HepG2 (cell line): ENCODE data around the gene NCF2. TPM values are rescaled to one million over a fixed set of nuclear protein-coding genes. Genes with fewer than 3 reads are reported as not detected.

Experiments
- ATAC-seq: fragments of 200-7000 bp; cut with Tn5 transposase; 3 replicates; pipeline ENCODE4 v1.9.1; 2020; ENCODE audit warnings: mild to moderate bottlenecking, moderate library complexity
- BruUV-seq: library from RNA; stranded (reverse); fragments of 400-500 nt; replicated peaks from 2 replicates; lab custom pipeline; 2021; lab: Mats Ljungman, UMichigan
- CTCF ChIA-PET: fragments of 300-600 bp; formaldehyde crosslinking; extraction: SDS; loops from one replicate; lab custom pipeline; 2021; ENCODE audit warnings: low total read pairs, inconsistent platforms, low intra/inter-chr PET ratio; lab: Yijun Ruan, JAX
- POLR2A ChIA-PET: fragments of 350-600 bp; sonication (Branson Sonifier 250); formaldehyde crosslinking; loops from one replicate; lab custom pipeline; 2020; ENCODE audit warnings: antibody characterized with exemption, inconsistent platforms; lab: Yijun Ruan, JAX
- DNase-seq: peaks from one replicate; pipeline ENCODE4 v3.0.0-alpha.2; 2015; ENCODE audit warnings: low spot score
- FAIRE-seq: peaks from 3 replicates; lab custom pipeline; 2011; peaks lifted over from hg19 to GRCh38; lab: Jason Lieb, UNC
- H2AFZ ChIP-seq: one replicate; pipeline ENCODE4 v1.6.1; 2011; ENCODE audit warnings: low read length, inconsistent platforms
- H3K27ac ChIP-seq: fragments of 300-600 bp; 3 replicates; pipeline ENCODE4 v1.8.0; 2011; ENCODE audit warnings: mixed run types, mild to moderate bottlenecking, mixed read lengths, low read length, inconsistent platforms; ENCODE audit not compliant: insufficient read depth; ENCODE audit errors: extremely low read length
- H3K27me3 ChIP-seq, 2 experiments: fragments of 200-600 bp in 1 of 2; 2 replicates in 1 of 2; 3 replicates in 1 of 2; pipeline versions ENCODE4 v1.6.0 to v1.8.0; 2011; ENCODE audit warnings: low read length in 2 of 2, mild to moderate bottlenecking in 2 of 2, moderate library complexity in 2 of 2, inconsistent platforms in 1 of 2; ENCODE audit not compliant: insufficient read depth in 2 of 2, control insufficient read depth in 1 of 2
- H3K36me3 ChIP-seq, 2 experiments: fragments of 200-600 bp in 1 of 2; replicated peaks in 1 of 2; 2 replicates in 1 of 2; 3 replicates in 1 of 2; pipeline versions ENCODE4 v1.5.1 to v1.8.0; 2011; ENCODE audit warnings: low read length in 2 of 2, inconsistent platforms in 1 of 2; ENCODE audit not compliant: insufficient read depth in 2 of 2, control insufficient read depth in 1 of 2
- H3K4me1 ChIP-seq: 2 replicates; pipeline ENCODE4 v1.5.1; 2012; ENCODE audit warnings: low read length, inconsistent platforms; ENCODE audit not compliant: insufficient read depth
- H3K4me2 ChIP-seq: 2 replicates; pipeline ENCODE4 v1.6.0; 2011; ENCODE audit warnings: low read depth, low read length, inconsistent platforms
- H3K4me3 ChIP-seq, 3 experiments: fragments of 200-600 bp in 1 of 3; sonication (generic), shearing (Covaris generic) in 1 of 3; replicated peaks in 1 of 3; 2 replicates each; pipeline ENCODE4 v1.5.1; 2011 to 2016; ENCODE audit warnings: low read length in 3 of 3, inconsistent platforms in 2 of 3, low read depth in 2 of 3, mild to moderate bottlenecking in 2 of 3, control low read depth in 1 of 3, mixed read lengths in 1 of 3; ENCODE audit not compliant: insufficient read depth in 1 of 3
- H3K79me2 ChIP-seq: one replicate; pipeline ENCODE4 v1.6.1; 2011; ENCODE audit warnings: low read length, inconsistent platforms; ENCODE audit not compliant: insufficient read depth
- H3K9ac ChIP-seq: 2 replicates; pipeline ENCODE4 v1.6.0; 2011; ENCODE audit warnings: mild to moderate bottlenecking, low read depth, low read length, inconsistent platforms; ENCODE audit not compliant: insufficient read depth
- H3K9me3 ChIP-seq: 2 replicates; pipeline ENCODE4 v1.5.1; 2012; ENCODE audit warnings: mild to moderate bottlenecking, low read length
- H4K20me1 ChIP-seq: 2 replicates; pipeline ENCODE4 v1.6.0; 2011; ENCODE audit warnings: inconsistent platforms, mild to moderate bottlenecking, low read length, moderate library complexity; ENCODE audit not compliant: insufficient read depth
- HNF4A ChIP-seq: sonication (generic); formaldehyde crosslinking; IDR thresholded peaks from 2 replicates; pipeline ENCODE4 v1.4.0; 2020; ENCODE audit warnings: missing genetic modification reagents
- REPIN1 ChIP-seq: sonication (generic); formaldehyde crosslinking; IDR thresholded peaks from 2 replicates; pipeline ENCODE4 v1.8.0; 2022; ENCODE audit warnings: missing genetic modification reagents, low read depth, mild to moderate bottlenecking, borderline replicate concordance
- U2AF2 ChIP-seq: fragments of 200-400 bp; formaldehyde crosslinking; IDR thresholded peaks from 2 replicates; pipeline ENCODE4 v1.6.1; 2017; ENCODE audit warnings: low read depth, mild to moderate bottlenecking, low read length
- ZNF460 ChIP-seq: sonication (generic); formaldehyde crosslinking; IDR thresholded peaks from 2 replicates; pipeline ENCODE4 v1.5.1; 2020; ENCODE audit warnings: missing genetic modification reagents, mild to moderate bottlenecking, borderline replicate concordance
- WGBS: methylation state at CpG from one replicate; pipeline ENCODE4 v1.1.6; 2017; ENCODE audit warnings: low lambda C conversion rate; 5-methylcytosine and 5-hydroxymethylcytosine counted together
- in situ Hi-C: cut with HindIII; loops from 2 replicates; pipeline ENCODE4 v1.10.0; 2017; ENCODE audit warnings: low pct_unique_long_range_greater_than_20kb; ENCODE audit not compliant: extremely low pct_ligation_motif_present
- intact Hi-C: fragments of 100-400 bp; cut with micrococcal nuclease; formaldehyde crosslinking; loops from one replicate; pipeline ENCODE4 v1.10.0; 2022; ENCODE audit not compliant: unreplicated experiment
- polyA plus RNA-seq, 8 experiments: library from polyadenylated mRNA; depleted of rRNA in 3 of 8; stranded (reverse) in 7 of 8; unstranded in 1 of 8; fragments of >200 nt; fragmentation: Illumina TruSeq in 4 of 8; extraction: Trizol in 4 of 8; gene quantifications; 2 replicates each; pipeline versions ENCODE4 v1.2.1 to v1.2.3, GENCODE V29; 2011 to 2016; ENCODE audit warnings: low read depth in 4 of 8, missing spikeins in 1 of 8, mixed read lengths in 1 of 8; ENCODE audit not compliant: insufficient read depth in 1 of 8
- total RNA-seq, 5 experiments: library from RNA; depleted of rRNA; stranded (reverse); fragments of >200 nt; fragmentation: Illumina TruSeq; extraction: Trizol; gene quantifications; 2 replicates each; pipeline ENCODE4 v1.2.3, GENCODE V29; 2016; ENCODE audit warnings: low read depth in 1 of 5

The NCF2 gene
- total and polyA plus RNA-seq, 2 of the 13 experiments (the other 11 are each of a cell fraction or from before 2014, with no cell fraction given): 0.18 to 0.46 TPM

GRCh38 chr1:183638649-183639387, 48.6 kb upstream of the NCF2 start:
- ChIA-PET POLR2A (no interaction called here), CTCF (no interaction called here)
- 93% methylated on average over 7 of the region's 7 CpGs for WGBS
- TF ChIP-seq U2AF2: no peak
- TF ChIP-seq ZNF460 (CRISPR knock-in tag): peak; percentile 50; the same call in 1 of the 2 replicates
- no peak for FAIRE-seq
- Histone ChIP-seq H3K27ac (no peak overlapping the region), H3K4me3 (no peak overlapping the region), H3K79me2 (peaks cover 36% of the 10 kb centered on the region), H3K4me1 (peaks cover 56% of the 10 kb centered on the region), H3K4me2 (0 out of 2 replicates have a peak overlapping the region, but pooled peaks have one; percentile 5), H3K9me3 (no peaks in the 10 kb centered on the region), H4K20me1 (no peaks in the 10 kb centered on the region; the same call in 1 of the 2 replicates), H3K9ac (no peak overlapping the region), H2AFZ (no peak overlapping the region), H3K27me3 (no peaks in the 10 kb centered on the region), H3K36me3 (no peaks in the 10 kb centered on the region)
- in situ Hi-C loops (no loop called here), intact Hi-C loops (loop anchor here (5.0 to 10.0 kb wide), 4 partner anchors 46 to 278 kb away; partner anchors contain the start of gene SMG7)
- ATAC-seq: no peak
- no peak for DNase-seq
- no TSS peak for BruUV-seq

GRCh38 chr1:183636783-183637182, 46.5 kb upstream of the NCF2 start:
- Histone ChIP-seq H3K4me2 (peak overlapping the region; percentile 79), H3K9ac (0 out of 2 replicates have a peak overlapping the region, but pooled peaks have one; percentile 27), H3K4me3 (peak overlapping the region; percentile 89 to 97 (median 91); a peak in 5 of 6 replicates), H3K4me1 (peaks cover 76% of the 10 kb centered on the region), H4K20me1 (peaks cover 2% of the 10 kb centered on the region; the same call in 1 of the 2 replicates), H3K27ac (peak overlapping the region; percentile 84), H3K79me2 (peaks cover 47% of the 10 kb centered on the region), H3K9me3 (no peaks in the 10 kb centered on the region), H3K36me3 (no peaks in the 10 kb centered on the region), H2AFZ (peak overlapping the region; percentile 3), H3K27me3 (no peaks in the 10 kb centered on the region)
- POLR2A ChIA-PET: no interaction called here
- CTCF ChIA-PET: no interaction called here
- DNase-seq (no peak), ATAC-seq (no peak), FAIRE-seq (no peak)
- in situ Hi-C loops: no loop called here
- WGBS: under 1% methylated on average over 5 of the region's 5 CpGs
- TF ChIP-seq REPIN1 (CRISPR knock-in tag) (no peak), HNF4A (0 out of 2 replicates have a peak, but pooled peaks have one; percentile 4)
- BruUV-seq: TSS peak; percentile 80
- intact Hi-C loops: loop anchor here (5.0 to 10.0 kb wide), 4 partner anchors 48 to 281 kb away; partner anchors contain the start of gene SMG7
